NCI-H748 (cell line): Measurements from ENCODE around the gene PRDM16.
"Not testable (repeated sequence)": the region's sequence is repeated elsewhere in the genome, so short reads cannot be mapped to it uniquely, and the experiment has no call there.

Experiments
- DNase-seq: peaks from one replicate; lab custom pipeline; 2025; ENCODE audit not compliant: unreplicated experiment; lab: John Stamatoyannopoulos, UW

The PRDM16 gene

GRCh38 chr1:3238703-3239278, 169.8 kb downstream of the PRDM16 start:
- no peak for DNase-seq

GRCh38 chr1:3239991-3240390, 171.0 kb downstream of the PRDM16 start:
- DNase-seq: not testable (repeated sequence)

GRCh38 chr1:3240524-3241235, 171.7 kb downstream of the PRDM16 start:
- DNase-seq: no peak

GRCh38 chr1:3241236-3241550, 172.2 kb downstream of the PRDM16 start:
- DNase-seq: no peak

GRCh38 chr1:3241673-3242407, 172.8 kb downstream of the PRDM16 start:
- no peak for DNase-seq

- no peak for DNase-seq
Observed at GRCh38 chr1:3242408-3243260, 173.6 kb downstream of the PRDM16 start.

GRCh38 chr1:3243304-3243703, 174.3 kb downstream of the PRDM16 start:
- DNase-seq: no peak

- no peak for DNase-seq
Observed at GRCh38 chr1:3244025-3244926, 175.3 kb downstream of the PRDM16 start.

- DNase-seq: no peak
Observed at GRCh38 chr1:3244927-3245315, 175.9 kb downstream of the PRDM16 start.

GRCh38 chr1:3245344-3245743, 176.3 kb downstream of the PRDM16 start:
- DNase-seq: no peak

- no peak for DNase-seq
Observed at GRCh38 chr1:3245768-3246167, 176.8 kb downstream of the PRDM16 start.

- DNase-seq: no peak
Observed at GRCh38 chr1:3246251-3246650, 177.2 kb downstream of the PRDM16 start.

- no peak for DNase-seq
Observed at GRCh38 chr1:3247521-3248121, 178.6 kb downstream of the PRDM16 start.

- DNase-seq: no peak
Observed at GRCh38 chr1:3248155-3249141, 179.4 kb downstream of the PRDM16 start.

- no peak for DNase-seq
Observed at GRCh38 chr1:3249231-3249630, 180.2 kb downstream of the PRDM16 start.

GRCh38 chr1:3249631-3250501, 180.9 kb downstream of the PRDM16 start:
- no peak for DNase-seq

- DNase-seq: no peak
Observed at GRCh38 chr1:3250624-3251023, 181.6 kb downstream of the PRDM16 start.
